Measurements from ENCODE around the gene TSPAN9. TPM values are rescaled to one million over a fixed set of nuclear protein-coding genes. Genes with fewer than 3 reads are reported as not detected.

The TSPAN9 gene
- total and polyA plus RNA-seq, 2 of the 4 experiments (the other 2 are of a cell fraction), result 17.7 to 39.1 TPM

- H3K9ac ChIP-seq (ENCODE audit: low read depth, low read length), result no peak overlapping the region
- POLR2A ChIA-PET (ENCODE audit: unreplicated experiment), result no interaction called here
- 0 out of 2 replicates have a peak, but pooled peaks cover 6% of the 10 kb centered on the region for H4K20me1 ChIP-seq (ENCODE audit: insufficient read depth, low read length)
- WGBS, 2 experiments (ENCODE audit: extremely low coverage in 2 of 2, insufficient read length in 1 of 2), result 62% methylated on average over 7 of the region's 17 CpGs; no CpG with 5 or more reads in 1 of the 2 experiments
- no peak overlapping the region for H3K4me3 ChIP-seq (ENCODE audit: insufficient read depth, low read depth, low read length)
- no peak overlapping the region for H4K5ac ChIP-seq (ENCODE audit: low read depth, low read length)
- no peak overlapping the region for H3K56ac ChIP-seq (ENCODE audit: extremely low read depth, insufficient read depth, low read length)
- no peak overlapping the region for H2BK20ac ChIP-seq (ENCODE audit: low read depth, low read length)
- H3K27ac ChIP-seq (ENCODE audit: insufficient read depth, low read length), result no peak overlapping the region
- no peak overlapping the region for H2BK15ac ChIP-seq (ENCODE audit: low read depth, low read length)
- peak overlapping the region; percentile 5 for H2AFZ ChIP-seq (replicated peaks; ENCODE audit: low read length, poor library complexity)
- dilution Hi-C loops (cut with HindIII; ENCODE audit: low sequenced_read_pairs, unreplicated experiment) (no loop called here), intact Hi-C loops (cut with micrococcal nuclease) (no loop called here), in situ Hi-C loops (cut with MboI; ENCODE audit: low sequenced_read_pairs) (no loop called here)
- H4K8ac ChIP-seq (ENCODE audit: low read depth in 2 of 2, low read length in 2 of 2), result no peak overlapping the region
- H3K9me1 ChIP-seq (ENCODE audit: insufficient read depth, low read length), result peaks cover 5% of the 10 kb centered on the region
- peaks cover 13% of the 10 kb centered on the region; the same call in 1 of the 2 replicates for H3K27me3 ChIP-seq (ENCODE audit: control insufficient read depth, insufficient read depth, low read length)
- CTCF ChIA-PET, result no interaction called here
- H3K4me2 ChIP-seq (ENCODE audit: low read depth, low read length), result no peak overlapping the region
- no TSS peak for BruUV-seq (replicated peaks)
- H3K4ac ChIP-seq (ENCODE audit: low read depth, low read length), result no peak overlapping the region
- H2BK5ac ChIP-seq (ENCODE audit: low read depth, low read length, poor library complexity, severe bottlenecking), result no peak overlapping the region
- H2AK5ac ChIP-seq (ENCODE audit: low read depth, low read length), result peak overlapping the region; percentile 24; the same call in 1 of the 2 replicates
- H2BK120ac ChIP-seq (ENCODE audit: low read depth, low read length), result no peak overlapping the region
- no peak overlapping the region for H3K23ac ChIP-seq (ENCODE audit: low read depth, low read length)
- no peak overlapping the region for H2AK9ac ChIP-seq (replicated peaks; ENCODE audit: low read depth, low read length, poor library complexity)
- H3K79me1 ChIP-seq (ENCODE audit: low read depth in 1 of 2, low read length in 2 of 2), result no peaks in the 10 kb centered on the region
- no peak overlapping the region for H4K91ac ChIP-seq (ENCODE audit: insufficient read depth, low read depth, low read length)
- DNase-seq (no peak), ATAC-seq (ENCODE audit: low read depth) (peak; percentile 33; the same call in 1 of the 2 replicates)
- no peaks in the 10 kb centered on the region for H3K4me1 ChIP-seq (ENCODE audit: control insufficient read depth, insufficient read depth, low read length)
- no peak for TF ChIP-seq MAFK (IDR thresholded peaks at IDR 0.05; ENCODE audit: low read depth, low read length)
- TF ChIP-seq MXI1 (IDR thresholded peaks at IDR 0.05; ENCODE audit: borderline replicate concordance, low read depth, low read length), result no peak
- no peak for TF ChIP-seq BHLHE40 (IDR thresholded peaks at IDR 0.05; ENCODE audit: low read depth, low read length)
- no peak for TF ChIP-seq CTCF (conservative IDR thresholded peaks at IDR 0.05; ENCODE audit: low read depth, low read length)
- TF ChIP-seq NFE2L2 (IDR thresholded peaks at IDR 0.05; ENCODE audit: low read depth, low read length), result no peak
- TF ChIP-seq MAZ (IDR thresholded peaks at IDR 0.05; ENCODE audit: borderline replicate concordance, low read depth, low read length), result no peak
- no peaks in the 10 kb centered on the region for H3K36me3 ChIP-seq (ENCODE audit: control insufficient read depth, insufficient read depth, low read length)
- peak overlapping the region; percentile 76; the same call in 1 of the 2 replicates for H3K14ac ChIP-seq (replicated peaks; ENCODE audit: low read depth, low read length)
- no peak overlapping the region for H3K18ac ChIP-seq (ENCODE audit: low read depth, low read length)
- H3K9me3 ChIP-seq (ENCODE audit: control insufficient read depth, insufficient read depth, low read length), result no peaks in the 10 kb centered on the region
Measured at GRCh38 chr12:3046441-3047200, 30.6 kb upstream of the TSPAN9 start.
